ENCODE results near the gene SESN1.

- TF ChIP-seq CTCF (IDR thresholded peaks at IDR 0.05) (no peak), POLR2A (IDR thresholded peaks at IDR 0.05) (no peak)
These were observed 86.6 kb downstream of the SESN1 start for GRCh38 chr6:109008054-109008453.
